Subcutaneous adipose tissue (tissue), 4 donors: ENCODE data around the gene ST3GAL3. TPM values are rescaled to one million over a fixed set of nuclear protein-coding genes. Genes with fewer than 3 reads are reported as not detected.

Experiments used
- total RNA-seq, 4 donors: library from RNA; depleted of rRNA; stranded (reverse); fragments of >200 nt; gene quantifications; one replicate each; pipeline ENCODE4 v1.1.0, GENCODE V29; 2016
- TF ChIP-seq, protein P1 (sequence below): fragments of 450-650 bp; IDR thresholded peaks from one replicate; pipeline ENCODE4 v1.5.1; 2016; ENCODE audit warnings: low read depth, mild to moderate bottlenecking, control low read depth, antibody characterized with exemption, moderate library complexity

ST3GAL3 gene
- total RNA-seq, 4 donors from 2014 or later = 13.1 to 36.7 (median 19.0) TPM

DNA sequence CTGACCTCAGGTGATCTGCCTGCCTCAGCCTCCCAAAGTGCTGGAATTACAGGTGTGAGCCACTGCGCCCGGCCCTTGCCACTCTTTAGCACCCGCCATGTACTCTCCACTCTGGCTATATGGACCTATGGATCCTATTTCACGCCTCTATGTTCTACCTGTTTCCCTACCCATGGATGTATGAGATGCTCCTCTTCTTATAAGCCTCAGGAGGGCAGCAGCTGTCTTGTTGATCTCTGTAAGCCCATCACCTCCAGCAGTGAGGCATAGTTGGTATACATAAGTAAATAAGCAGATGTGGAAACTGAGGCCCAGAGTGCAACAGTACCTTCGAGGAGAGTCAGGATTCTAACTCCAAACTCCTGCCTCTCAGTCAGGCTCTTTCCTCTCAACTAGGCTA, 201.5 kb downstream of the ST3GAL3 start:
- TF ChIP-seq, protein P1, sequence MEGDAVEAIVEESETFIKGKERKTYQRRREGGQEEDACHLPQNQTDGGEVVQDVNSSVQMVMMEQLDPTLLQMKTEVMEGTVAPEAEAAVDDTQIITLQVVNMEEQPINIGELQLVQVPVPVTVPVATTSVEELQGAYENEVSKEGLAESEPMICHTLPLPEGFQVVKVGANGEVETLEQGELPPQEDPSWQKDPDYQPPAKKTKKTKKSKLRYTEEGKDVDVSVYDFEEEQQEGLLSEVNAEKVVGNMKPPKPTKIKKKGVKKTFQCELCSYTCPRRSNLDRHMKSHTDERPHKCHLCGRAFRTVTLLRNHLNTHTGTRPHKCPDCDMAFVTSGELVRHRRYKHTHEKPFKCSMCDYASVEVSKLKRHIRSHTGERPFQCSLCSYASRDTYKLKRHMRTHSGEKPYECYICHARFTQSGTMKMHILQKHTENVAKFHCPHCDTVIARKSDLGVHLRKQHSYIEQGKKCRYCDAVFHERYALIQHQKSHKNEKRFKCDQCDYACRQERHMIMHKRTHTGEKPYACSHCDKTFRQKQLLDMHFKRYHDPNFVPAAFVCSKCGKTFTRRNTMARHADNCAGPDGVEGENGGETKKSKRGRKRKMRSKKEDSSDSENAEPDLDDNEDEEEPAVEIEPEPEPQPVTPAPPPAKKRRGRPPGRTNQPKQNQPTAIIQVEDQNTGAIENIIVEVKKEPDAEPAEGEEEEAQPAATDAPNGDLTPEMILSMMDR = no peak

DNA sequence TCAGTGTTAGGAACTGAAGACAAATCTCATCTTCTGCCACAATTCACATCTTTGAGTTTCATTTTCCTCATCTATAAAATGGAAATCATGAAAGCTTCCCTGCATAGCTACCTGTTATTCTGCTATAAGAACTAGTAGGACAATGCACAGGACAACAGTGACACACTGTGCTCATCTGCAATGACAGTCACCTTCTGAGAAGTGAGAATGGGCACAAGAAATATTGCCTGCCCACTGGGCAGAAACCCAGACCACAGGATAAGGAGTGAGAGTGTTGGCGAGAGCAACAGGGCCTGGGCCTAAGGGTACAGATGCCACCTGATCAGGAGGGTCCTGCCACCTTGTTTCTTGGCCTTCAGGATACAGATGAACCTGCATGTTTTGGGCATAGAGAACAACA, 203.0 kb downstream of the ST3GAL3 start:
- TF ChIP-seq, protein P1 = no peak

DNA sequence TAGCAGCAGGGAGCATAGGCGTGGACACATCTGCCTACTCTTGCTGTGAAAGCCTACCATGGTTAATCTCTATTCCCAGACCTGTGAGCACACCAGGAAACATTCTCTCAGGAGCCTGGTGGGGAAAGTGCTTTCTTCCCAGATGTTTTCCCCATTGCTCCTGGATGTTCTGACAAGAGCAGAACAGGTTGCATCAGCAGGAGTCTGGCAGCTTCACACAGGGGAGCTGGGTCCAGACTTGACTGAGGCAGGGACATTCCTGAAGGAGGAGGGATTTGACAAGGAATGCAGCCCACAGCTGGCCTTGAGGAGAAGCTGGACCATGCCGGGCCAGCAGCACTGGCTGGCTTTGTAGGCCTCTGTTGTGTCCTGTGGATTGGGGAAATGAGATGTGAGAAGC, 205.3 kb downstream of the ST3GAL3 start:
- TF ChIP-seq, protein P1 = no peak

DNA sequence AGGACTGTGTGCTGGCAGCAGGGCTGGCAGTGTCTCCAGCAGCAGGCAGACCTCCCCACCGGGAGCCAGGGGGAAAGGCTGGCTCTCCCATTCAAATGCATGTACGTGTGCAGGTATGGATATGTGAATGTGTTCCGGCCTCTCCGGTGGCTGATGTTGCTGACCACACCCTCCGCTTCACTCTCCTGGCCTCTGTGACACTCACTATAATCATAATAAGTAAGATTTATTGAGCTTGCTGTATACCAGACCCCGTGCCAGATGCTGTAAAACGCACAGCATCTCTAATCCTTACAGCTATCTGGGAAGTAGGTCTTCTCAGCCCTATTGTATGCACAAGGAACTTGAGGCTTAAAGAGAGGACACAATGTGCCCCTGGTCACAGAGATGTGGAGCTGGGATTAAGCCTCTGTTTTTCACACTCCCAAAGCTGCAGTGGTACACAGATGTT, 205.7 kb downstream of the ST3GAL3 start:
- TF ChIP-seq, protein P1 = no peak

DNA sequence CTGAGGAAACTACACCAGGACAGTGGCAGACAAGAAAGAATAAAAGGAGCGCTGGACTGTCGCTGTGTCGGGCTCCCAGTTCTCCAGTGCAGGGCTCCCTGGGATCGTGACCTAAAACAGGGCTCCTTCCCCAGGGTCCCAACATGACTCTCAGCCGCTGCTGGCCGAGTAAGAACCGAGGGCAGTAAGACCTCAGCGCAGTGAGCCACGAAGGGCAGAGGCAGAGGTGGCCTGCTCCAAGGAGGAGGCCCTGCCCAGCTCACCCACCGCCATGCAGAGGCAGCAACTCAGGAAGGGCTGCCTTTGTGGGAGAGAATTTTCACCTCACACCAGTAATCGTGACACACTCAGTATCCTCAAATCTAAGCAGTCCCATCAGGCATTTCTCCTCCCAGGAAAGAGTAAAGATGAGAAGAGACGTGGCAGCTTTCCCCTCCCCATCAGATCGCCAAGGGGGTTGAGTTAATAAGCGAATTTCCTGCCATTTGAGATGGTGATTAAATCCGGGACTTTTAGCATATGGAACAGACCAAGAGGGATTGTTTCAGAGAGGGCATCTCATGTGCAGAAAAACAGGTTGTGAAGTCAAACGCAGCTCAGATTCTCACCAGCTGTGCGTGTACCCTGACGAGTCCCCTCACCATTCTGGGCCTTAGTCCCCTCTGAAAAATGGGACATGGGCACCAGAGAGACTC, 206.5 kb downstream of the ST3GAL3 start:
- TF ChIP-seq, protein P1 = no peak

DNA sequence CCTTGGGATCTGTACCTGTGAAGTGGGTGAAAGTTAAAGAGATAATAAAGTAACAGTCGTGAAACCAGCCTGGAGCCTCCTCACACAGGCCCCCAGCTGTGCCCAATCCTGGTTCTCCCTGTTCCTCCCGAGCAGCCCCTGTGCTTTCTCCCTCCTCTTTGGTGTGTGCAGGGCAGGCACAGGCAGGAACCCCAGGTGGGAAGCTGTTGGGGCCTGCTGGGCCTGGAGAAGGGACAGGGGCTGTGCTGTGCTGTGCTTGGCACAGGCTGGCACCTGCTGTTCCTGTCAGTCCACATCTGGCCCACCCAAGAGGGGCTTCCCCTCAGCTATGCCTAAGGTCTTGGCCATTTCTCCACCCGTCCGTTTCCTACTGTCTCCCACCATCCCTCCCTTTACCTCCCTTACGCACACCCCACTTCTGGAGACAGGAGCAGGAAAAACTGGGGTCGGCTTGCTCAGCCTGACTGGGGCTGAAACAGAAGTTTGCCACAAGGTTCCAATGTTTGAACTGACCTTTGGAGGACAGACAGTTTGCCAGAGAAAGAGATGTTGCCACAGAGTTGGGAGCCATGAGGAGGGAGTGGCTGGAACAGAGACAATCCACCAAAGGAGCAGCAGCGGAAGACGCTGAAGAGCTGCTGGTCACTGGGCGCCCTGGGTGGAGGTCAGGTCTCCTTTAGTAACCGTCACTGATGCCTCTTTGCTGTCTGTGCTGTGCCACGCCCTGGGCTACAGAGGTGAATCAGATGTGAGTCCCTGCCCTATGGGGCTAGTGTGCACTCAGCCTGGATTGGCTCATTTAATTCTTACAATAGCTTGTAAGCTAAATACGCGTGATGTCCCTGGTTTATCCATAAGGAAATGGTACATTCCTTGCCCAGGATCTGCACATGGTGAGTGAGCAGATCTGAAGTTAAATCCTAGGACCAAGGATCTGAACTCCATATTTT, 207.5 kb downstream of the ST3GAL3 start:
- TF ChIP-seq, protein P1 = no peak

DNA sequence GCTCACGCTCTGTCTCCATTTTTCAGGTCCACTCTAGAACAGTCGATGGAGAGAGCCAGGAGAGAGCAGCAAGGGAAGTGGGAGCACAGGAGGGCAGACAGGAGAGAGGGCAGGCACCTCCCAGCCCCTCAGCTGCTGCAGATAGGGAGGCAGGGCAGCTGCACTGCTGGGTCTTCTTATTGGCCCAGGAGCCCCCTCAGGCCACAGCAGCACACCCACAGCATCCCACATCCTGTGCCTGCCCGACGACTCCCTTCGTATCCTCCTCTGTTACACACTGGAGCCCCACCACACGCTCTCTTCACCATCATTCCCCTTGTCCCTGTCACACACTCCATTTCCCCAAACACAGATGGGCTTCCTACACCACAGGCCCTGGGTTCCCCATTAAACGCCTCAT, 212.6 kb downstream of the ST3GAL3 start:
- TF ChIP-seq, protein P1 = no peak
